GM23338 (cell line): ENCODE results near the gene TBCEL. TPM values are rescaled to one million over a fixed set of nuclear protein-coding genes. Genes with fewer than 3 reads are reported as not detected.

Source experiments
- ATAC-seq: fragments of 200-7000 bp; cut with Tn5 transposase; 3 replicates; pipeline ENCODE4 v1.9.1; 2020
- DNase-seq: peaks from one replicate; pipeline ENCODE4 v3.0.0-alpha.2; 2015; ENCODE audit warnings: low spot score
- H2AFZ ChIP-seq: fragments of 200-600 bp; sonication (generic); 2 replicates; pipeline ENCODE4 v1.8.0; 2016; ENCODE audit warnings: antibody characterized with exemption, mild to moderate bottlenecking, moderate library complexity
- H3F3A ChIP-seq: fragments of 200-600 bp; sonication (generic); replicated peaks from 2 replicates; pipeline ENCODE4 v1.8.0; 2017; ENCODE audit warnings: antibody characterized with exemption, mixed run types, low read depth
- H3K27ac ChIP-seq: fragments of 200-600 bp; sonication (generic); 2 replicates; pipeline ENCODE4 v1.6.1; 2016; ENCODE audit warnings: low read depth
- H3K27me3 ChIP-seq: fragments of 200-600 bp; sonication (generic); 2 replicates; pipeline ENCODE4 v1.8.0; 2016; ENCODE audit warnings: mild to moderate bottlenecking, mixed run types, moderate library complexity; ENCODE audit not compliant: insufficient read depth
- H3K36me3 ChIP-seq: fragments of 200-600 bp; sonication (generic); 2 replicates; pipeline ENCODE4 v1.8.0; 2016; ENCODE audit warnings: mild to moderate bottlenecking; ENCODE audit not compliant: insufficient read depth
- H3K4me1 ChIP-seq: fragments of 200-600 bp; sonication (generic); 2 replicates; pipeline ENCODE4 v1.8.0; 2016; ENCODE audit warnings: mild to moderate bottlenecking, moderate library complexity; ENCODE audit not compliant: insufficient read depth
- H3K4me2 ChIP-seq: fragments of 200-600 bp; sonication (generic); 2 replicates; pipeline ENCODE4 v1.7.1; 2017; ENCODE audit warnings: mixed run types
- H3K4me3 ChIP-seq: fragments of 200-600 bp; sonication (generic); 2 replicates; pipeline ENCODE4 v1.6.1; 2016; ENCODE audit warnings: mixed run types
- H3K79me2 ChIP-seq: fragments of 200-600 bp; sonication (generic); replicated peaks from 2 replicates; pipeline ENCODE4 v1.8.0; 2017; ENCODE audit warnings: mild to moderate bottlenecking; ENCODE audit not compliant: insufficient read depth
- H3K9me2 ChIP-seq: fragments of 200-600 bp; sonication (generic); 2 replicates; pipeline ENCODE4 v1.8.0; 2017; ENCODE audit not compliant: insufficient read depth
- H4K20me1 ChIP-seq: fragments of 200-600 bp; sonication (generic); replicated peaks from 2 replicates; pipeline ENCODE4 v1.8.0; 2017; ENCODE audit warnings: mild to moderate bottlenecking; ENCODE audit not compliant: insufficient read depth
- H3K27ac Mint-ChIP-seq: 2 replicates; pipeline ENCODE4 v1.8.0; 2020; ENCODE audit warnings: inconsistent platforms, mild to moderate bottlenecking, moderate library complexity, mixed read lengths
- H3K27me3 Mint-ChIP-seq: 3 replicates; pipeline ENCODE4 v1.8.0; 2022; ENCODE audit warnings: low read depth, mild to moderate bottlenecking, moderate library complexity, mixed read lengths, inconsistent platforms; ENCODE audit not compliant: insufficient read depth, poor library complexity
- H3K36me3 Mint-ChIP-seq: 3 replicates; pipeline ENCODE4 v1.8.0; 2021; ENCODE audit warnings: low read depth, mild to moderate bottlenecking, inconsistent platforms, moderate library complexity, mixed read lengths
- H3K4me1 Mint-ChIP-seq: 3 replicates; pipeline ENCODE4 v1.8.0; 2020; ENCODE audit warnings: mild to moderate bottlenecking, inconsistent platforms, mixed read lengths
- H3K4me3 Mint-ChIP-seq: 3 replicates; pipeline ENCODE4 v1.8.0; 2021; ENCODE audit warnings: moderate library complexity, mild to moderate bottlenecking, inconsistent platforms, mixed read lengths
- H3K9me3 Mint-ChIP-seq: 3 replicates; pipeline ENCODE4 v1.8.0; 2020; ENCODE audit warnings: moderate library complexity, mild to moderate bottlenecking, inconsistent platforms, mixed read lengths
- CREB1 ChIP-seq: fragments of 250-450 bp; sonication (Bioruptor Pico); IDR thresholded peaks from 2 replicates; pipeline ENCODE4 v1.5.0; 2020; ENCODE audit warnings: low read depth, mild to moderate bottlenecking, moderate library complexity
- EZH2 ChIP-seq: fragments of 200-600 bp; sonication (generic); IDR thresholded peaks from one replicate; pipeline ENCODE4 v1.8.0; 2017; ENCODE audit warnings: antibody characterized with exemption, mild to moderate bottlenecking, low read depth; ENCODE audit not compliant: unreplicated experiment
- EZH2phosphoT487 ChIP-seq: fragments of 200-600 bp; sonication (generic); IDR thresholded peaks from one replicate; pipeline ENCODE4 v1.8.1; 2018; ENCODE audit warnings: antibody characterized with exemption; ENCODE audit not compliant: unreplicated experiment
- REST ChIP-seq: IDR thresholded peaks from one replicate; pipeline ENCODE4 v1.6.1; 2018; ENCODE audit warnings: antibody characterized with exemption; ENCODE audit not compliant: unreplicated experiment
- STAT1 ChIP-seq: IDR thresholded peaks from one replicate; pipeline ENCODE4 v1.6.1; 2016; ENCODE audit warnings: antibody characterized with exemption; ENCODE audit not compliant: unreplicated experiment
- ZNF114 ChIP-seq: fragments of 250-450 bp; sonication (Bioruptor Pico); IDR thresholded peaks from 2 replicates; pipeline ENCODE4 v1.5.0; 2020; ENCODE audit warnings: mild to moderate bottlenecking, moderate library complexity
- polyA plus RNA-seq: library from polyadenylated mRNA; unstranded; fragments of >200 nt; fragmentation: Nextera tagmentation; extraction: Ambion mirVana; gene quantifications from 2 replicates; pipeline ENCODE4 v1.2.1, GENCODE V29; 2016
- total RNA-seq: library from RNA; depleted of rRNA; stranded (reverse); fragments of >200 nt; shearing (Covaris generic); gene quantifications from 2 replicates; pipeline ENCODE4 v1.2.3, GENCODE V29; 2014
- TF ChIP-seq, protein P1 (sequence below): fragments of 250-450 bp; sonication (Bioruptor Pico); IDR thresholded peaks from 2 replicates; pipeline ENCODE4 v1.5.0; 2020; ENCODE audit warnings: mild to moderate bottlenecking, moderate library complexity
- TF ChIP-seq, protein P2 (sequence below): IDR thresholded peaks from 2 replicates; pipeline ENCODE4 v1.6.1; 2016; ENCODE audit warnings: antibody characterized with exemption

TBCEL gene
- total and polyA plus RNA-seq, 2 experiments from 2014 or later = 5.4 to 16.2 TPM

- TF ChIP-seq, protein P1, sequence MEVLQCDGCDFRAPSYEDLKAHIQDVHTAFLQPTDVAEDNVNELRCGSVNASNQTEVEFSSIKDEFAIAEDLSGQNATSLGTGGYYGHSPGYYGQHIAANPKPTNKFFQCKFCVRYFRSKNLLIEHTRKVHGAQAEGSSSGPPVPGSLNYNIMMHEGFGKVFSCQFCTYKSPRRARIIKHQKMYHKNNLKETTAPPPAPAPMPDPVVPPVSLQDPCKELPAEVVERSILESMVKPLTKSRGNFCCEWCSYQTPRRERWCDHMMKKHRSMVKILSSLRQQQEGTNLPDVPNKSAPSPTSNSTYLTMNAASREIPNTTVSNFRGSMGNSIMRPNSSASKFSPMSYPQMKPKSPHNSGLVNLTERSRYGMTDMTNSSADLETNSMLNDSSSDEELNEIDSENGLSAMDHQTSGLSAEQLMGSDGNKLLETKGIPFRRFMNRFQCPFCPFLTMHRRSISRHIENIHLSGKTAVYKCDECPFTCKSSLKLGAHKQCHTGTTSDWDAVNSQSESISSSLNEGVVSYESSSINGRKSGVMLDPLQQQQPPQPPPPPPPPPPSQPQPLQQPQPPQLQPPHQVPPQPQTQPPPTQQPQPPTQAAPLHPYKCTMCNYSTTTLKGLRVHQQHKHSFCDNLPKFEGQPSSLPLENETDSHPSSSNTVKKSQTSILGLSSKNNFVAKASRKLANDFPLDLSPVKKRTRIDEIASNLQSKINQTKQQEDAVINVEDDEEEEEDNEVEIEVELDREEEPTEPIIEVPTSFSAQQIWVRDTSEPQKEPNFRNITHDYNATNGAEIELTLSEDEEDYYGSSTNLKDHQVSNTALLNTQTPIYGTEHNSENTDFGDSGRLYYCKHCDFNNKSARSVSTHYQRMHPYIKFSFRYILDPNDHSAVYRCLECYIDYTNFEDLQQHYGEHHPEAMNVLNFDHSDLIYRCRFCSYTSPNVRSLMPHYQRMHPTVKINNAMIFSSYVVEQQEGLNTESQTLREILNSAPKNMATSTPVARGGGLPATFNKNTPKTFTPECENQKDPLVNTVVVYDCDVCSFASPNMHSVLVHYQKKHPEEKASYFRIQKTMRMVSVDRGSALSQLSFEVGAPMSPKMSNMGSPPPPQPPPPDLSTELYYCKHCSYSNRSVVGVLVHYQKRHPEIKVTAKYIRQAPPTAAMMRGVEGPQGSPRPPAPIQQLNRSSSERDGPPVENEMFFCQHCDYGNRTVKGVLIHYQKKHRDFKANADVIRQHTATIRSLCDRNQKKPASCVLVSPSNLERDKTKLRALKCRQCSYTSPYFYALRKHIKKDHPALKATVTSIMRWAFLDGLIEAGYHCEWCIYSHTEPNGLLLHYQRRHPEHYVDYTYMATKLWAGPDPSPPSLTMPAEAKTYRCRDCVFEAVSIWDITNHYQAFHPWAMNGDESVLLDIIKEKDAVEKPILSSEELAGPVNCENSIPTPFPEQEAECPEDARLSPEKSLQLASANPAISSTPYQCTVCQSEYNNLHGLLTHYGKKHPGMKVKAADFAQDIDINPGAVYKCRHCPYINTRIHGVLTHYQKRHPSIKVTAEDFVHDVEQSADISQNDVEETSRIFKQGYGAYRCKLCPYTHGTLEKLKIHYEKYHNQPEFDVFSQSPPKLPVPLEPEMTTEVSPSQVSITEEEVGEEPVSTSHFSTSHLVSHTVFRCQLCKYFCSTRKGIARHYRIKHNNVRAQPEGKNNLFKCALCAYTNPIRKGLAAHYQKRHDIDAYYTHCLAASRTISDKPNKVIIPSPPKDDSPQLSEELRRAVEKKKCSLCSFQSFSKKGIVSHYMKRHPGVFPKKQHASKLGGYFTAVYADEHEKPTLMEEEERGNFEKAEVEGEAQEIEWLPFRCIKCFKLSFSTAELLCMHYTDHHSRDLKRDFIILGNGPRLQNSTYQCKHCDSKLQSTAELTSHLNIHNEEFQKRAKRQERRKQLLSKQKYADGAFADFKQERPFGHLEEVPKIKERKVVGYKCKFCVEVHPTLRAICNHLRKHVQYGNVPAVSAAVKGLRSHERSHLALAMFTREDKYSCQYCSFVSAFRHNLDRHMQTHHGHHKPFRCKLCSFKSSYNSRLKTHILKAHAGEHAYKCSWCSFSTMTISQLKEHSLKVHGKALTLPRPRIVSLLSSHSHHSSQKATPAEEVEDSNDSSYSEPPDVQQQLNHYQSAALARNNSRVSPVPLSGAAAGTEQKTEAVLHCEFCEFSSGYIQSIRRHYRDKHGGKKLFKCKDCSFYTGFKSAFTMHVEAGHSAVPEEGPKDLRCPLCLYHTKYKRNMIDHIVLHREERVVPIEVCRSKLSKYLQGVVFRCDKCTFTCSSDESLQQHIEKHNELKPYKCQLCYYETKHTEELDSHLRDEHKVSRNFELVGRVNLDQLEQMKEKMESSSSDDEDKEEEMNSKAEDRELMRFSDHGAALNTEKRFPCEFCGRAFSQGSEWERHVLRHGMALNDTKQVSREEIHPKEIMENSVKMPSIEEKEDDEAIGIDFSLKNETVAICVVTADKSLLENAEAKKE = no peak
- TF ChIP-seq CREB1 (no peak), EZH2phosphoT487 (no peak), ZNF114 (CRISPR knock-in tag) (no peak), STAT1 (no peak), EZH2 (no peak)
Measured at GRCh38 chr11:121100943-121101342, 77.0 kb downstream of the TBCEL start, which contains the start of gene TECTA (continued).

- no peak overlapping the region for H3K27ac ChIP-seq
- peaks cover 29% of the 10 kb centered on the region for H3K4me1 Mint-ChIP-seq
- H3K27ac Mint-ChIP-seq = no peak overlapping the region
- H3K4me1 ChIP-seq = peaks cover 17% of the 10 kb centered on the region
- no peaks in the 10 kb centered on the region for H3K36me3 Mint-ChIP-seq
- DNase-seq (peak; percentile 75), ATAC-seq (peak; percentile 84)
- H3K4me3 Mint-ChIP-seq = no peak overlapping the region
- no peak overlapping the region for H2AFZ ChIP-seq
- H3K27me3 Mint-ChIP-seq = no peaks in the 10 kb centered on the region
- no peak overlapping the region for H3K4me3 ChIP-seq
- H3F3A ChIP-seq = no peaks in the 10 kb centered on the region
- no peaks in the 10 kb centered on the region for H3K79me2 ChIP-seq
- no peak overlapping the region for H3K4me2 ChIP-seq
- H3K9me2 ChIP-seq = no peaks in the 10 kb centered on the region
- no peaks in the 10 kb centered on the region for H3K9me3 Mint-ChIP-seq
- H3K36me3 ChIP-seq = no peaks in the 10 kb centered on the region
- H4K20me1 ChIP-seq = no peaks in the 10 kb centered on the region
- H3K27me3 ChIP-seq = no peaks in the 10 kb centered on the region
- TF ChIP-seq EZH2 = no peak
- TF ChIP-seq REST = no peak
- TF ChIP-seq, protein P2, sequence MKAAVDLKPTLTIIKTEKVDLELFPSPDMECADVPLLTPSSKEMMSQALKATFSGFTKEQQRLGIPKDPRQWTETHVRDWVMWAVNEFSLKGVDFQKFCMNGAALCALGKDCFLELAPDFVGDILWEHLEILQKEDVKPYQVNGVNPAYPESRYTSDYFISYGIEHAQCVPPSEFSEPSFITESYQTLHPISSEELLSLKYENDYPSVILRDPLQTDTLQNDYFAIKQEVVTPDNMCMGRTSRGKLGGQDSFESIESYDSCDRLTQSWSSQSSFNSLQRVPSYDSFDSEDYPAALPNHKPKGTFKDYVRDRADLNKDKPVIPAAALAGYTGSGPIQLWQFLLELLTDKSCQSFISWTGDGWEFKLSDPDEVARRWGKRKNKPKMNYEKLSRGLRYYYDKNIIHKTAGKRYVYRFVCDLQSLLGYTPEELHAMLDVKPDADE = no peak
Measured at GRCh38 chr11:121104312-121104762, 80.4 kb downstream of the TBCEL start.
